Colonic mucosa (tissue), 4 donors: ENCODE measurements around the gene VEZT. TPM values are rescaled to one million over a fixed set of nuclear protein-coding genes. Genes with fewer than 3 reads are reported as not detected.

Source experiments
- DNase-seq: peaks from one replicate; pipeline ENCODE4 v3.0.0-alpha.2; 2020
- H3K27ac ChIP-seq: fragments of 200-600 bp; one replicate; pipeline ENCODE4 v1.8.0; 2021
- H3K27me3 ChIP-seq: fragments of 200-600 bp; one replicate; pipeline ENCODE4 v1.8.0; 2021
- H3K36me3 ChIP-seq: fragments of 200-600 bp; one replicate; pipeline ENCODE4 v1.8.0; 2021
- H3K4me1 ChIP-seq: fragments of 200-600 bp; one replicate; pipeline ENCODE4 v1.8.0; 2021; ENCODE audit warnings: mild to moderate bottlenecking
- H3K4me3 ChIP-seq: fragments of 200-600 bp; one replicate; pipeline ENCODE4 v1.8.0; 2021
- H3K9ac ChIP-seq, 2 donors: one replicate each; pipeline ENCODE4 v1.7.0; 2013; ENCODE audit warnings: control low read depth in 2 of 2, low read depth in 2 of 2, low read length in 2 of 2
- H3K9me3 ChIP-seq: fragments of 200-600 bp; one replicate; pipeline ENCODE4 v1.8.0; 2021
- intact Hi-C: fragments of 100-400 bp; cut with DNase I; formaldehyde crosslinking; loops from one replicate; pipeline ENCODE4 v1.14.1; 2022
- total RNA-seq, 2 donors: library from RNA; stranded (reverse); fragmentation: NEBNext Ultra II Directional in 1 of 2; extraction: Animal tissue kit (Norgen Biotek cat#: 25700) in 1 of 2; gene quantifications; one replicate each; pipeline ENCODE4 v1.2.1, GENCODE V29; 2021
- TF ChIP-seq, protein P1 (sequence below): fragments of 200-600 bp; IDR thresholded peaks from one replicate; pipeline ENCODE4 v1.8.0; 2022; ENCODE audit warnings: antibody characterized with exemption, mild to moderate bottlenecking
- donor health status: healthy.
- donor health status: DM: no; HTN: no; CAD: no.
- donor health status: DM: no; HTN: no; CAD: no.

Gene VEZT
- total RNA-seq, 2 donors from 2014 or later, result 36.4 to 62.2 TPM

- Histone ChIP-seq H3K9ac (no peak overlapping the region), H3K9me3 (no peaks in the 10 kb centered on the region), H3K4me3 (no peak overlapping the region), H3K27ac (no peak overlapping the region), H3K4me1 (peaks cover 8% of the 10 kb centered on the region), H3K36me3 (no peaks in the 10 kb centered on the region), H3K27me3 (no peaks in the 10 kb centered on the region)
- TF ChIP-seq, protein P1, sequence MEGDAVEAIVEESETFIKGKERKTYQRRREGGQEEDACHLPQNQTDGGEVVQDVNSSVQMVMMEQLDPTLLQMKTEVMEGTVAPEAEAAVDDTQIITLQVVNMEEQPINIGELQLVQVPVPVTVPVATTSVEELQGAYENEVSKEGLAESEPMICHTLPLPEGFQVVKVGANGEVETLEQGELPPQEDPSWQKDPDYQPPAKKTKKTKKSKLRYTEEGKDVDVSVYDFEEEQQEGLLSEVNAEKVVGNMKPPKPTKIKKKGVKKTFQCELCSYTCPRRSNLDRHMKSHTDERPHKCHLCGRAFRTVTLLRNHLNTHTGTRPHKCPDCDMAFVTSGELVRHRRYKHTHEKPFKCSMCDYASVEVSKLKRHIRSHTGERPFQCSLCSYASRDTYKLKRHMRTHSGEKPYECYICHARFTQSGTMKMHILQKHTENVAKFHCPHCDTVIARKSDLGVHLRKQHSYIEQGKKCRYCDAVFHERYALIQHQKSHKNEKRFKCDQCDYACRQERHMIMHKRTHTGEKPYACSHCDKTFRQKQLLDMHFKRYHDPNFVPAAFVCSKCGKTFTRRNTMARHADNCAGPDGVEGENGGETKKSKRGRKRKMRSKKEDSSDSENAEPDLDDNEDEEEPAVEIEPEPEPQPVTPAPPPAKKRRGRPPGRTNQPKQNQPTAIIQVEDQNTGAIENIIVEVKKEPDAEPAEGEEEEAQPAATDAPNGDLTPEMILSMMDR, result no peak
- intact Hi-C loops, result loop anchor here (10.0 kb wide), 1 partner anchor 250 kb away; the partner anchor contains the start of gene METAP2
- DNase-seq, result no peak
These were observed 6.9 kb downstream of the VEZT start for GRCh38 chr12:95224202-95225170.

GRCh38 chr12:95225645-95226212 lies 8.1 kb downstream of the VEZT start:
- Histone ChIP-seq H3K9me3 (no peaks in the 10 kb centered on the region), H3K4me3 (no peak overlapping the region), H3K27me3 (no peaks in the 10 kb centered on the region), H3K27ac (no peak overlapping the region), H3K36me3 (no peaks in the 10 kb centered on the region), H3K9ac (no peak overlapping the region), H3K4me1 (no peaks in the 10 kb centered on the region)
- intact Hi-C loops, result loop anchor here (10.0 kb wide), 1 partner anchor 249 kb away; the partner anchor contains the start of gene METAP2
- no peak for DNase-seq
- TF ChIP-seq, protein P1, result no peak

- H3K9me3 ChIP-seq, result no peaks in the 10 kb centered on the region
- H3K4me1 ChIP-seq, result no peaks in the 10 kb centered on the region
- TF ChIP-seq, protein P1, result no peak
- H3K4me3 ChIP-seq, result no peak overlapping the region
- intact Hi-C loops, result loop anchor here (10.0 kb wide), 1 partner anchor 247 kb away; the partner anchor contains the start of gene METAP2
- H3K27me3 ChIP-seq, result no peaks in the 10 kb centered on the region
- no peak overlapping the region for H3K27ac ChIP-seq
- no peaks in the 10 kb centered on the region for H3K36me3 ChIP-seq
- no peak overlapping the region for H3K9ac ChIP-seq
- DNase-seq, result no peak
These were observed 10.3 kb downstream of the VEZT start for GRCh38 chr12:95227818-95228356.

DNA sequence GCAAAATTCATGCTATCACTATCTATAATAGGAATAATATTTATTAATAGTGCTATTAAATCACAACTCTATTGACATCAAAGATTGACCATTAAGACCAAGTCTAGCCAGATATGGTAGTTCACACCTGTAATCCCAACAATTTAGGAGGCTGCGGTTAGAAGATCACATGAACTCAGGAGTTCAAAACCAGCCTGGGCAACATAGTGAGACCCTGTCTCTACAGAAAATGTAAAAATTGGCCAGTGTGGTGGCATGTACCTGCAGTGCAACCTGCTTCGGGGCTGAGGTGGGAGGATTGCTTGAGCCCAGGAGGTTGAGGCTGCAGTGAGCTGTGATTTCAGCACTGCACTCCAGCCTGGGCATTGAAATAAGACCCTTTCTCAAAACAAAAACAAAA lies 11.0 kb downstream of the VEZT start:
- intact Hi-C loops, result loop anchor here (10.0 kb wide), 1 partner anchor 246 kb away; the partner anchor contains the start of gene METAP2
- no peak for DNase-seq
- H3K4me3 ChIP-seq, result no peak overlapping the region
- no peak overlapping the region for H3K9ac ChIP-seq
- H3K9me3 ChIP-seq, result no peaks in the 10 kb centered on the region
- H3K4me1 ChIP-seq, result no peaks in the 10 kb centered on the region
- no peaks in the 10 kb centered on the region for H3K27me3 ChIP-seq
- H3K36me3 ChIP-seq, result no peaks in the 10 kb centered on the region
- H3K27ac ChIP-seq, result no peak overlapping the region
- TF ChIP-seq, protein P1, result no peak

- Histone ChIP-seq H3K4me3 (no peak overlapping the region), H3K27ac (no peak overlapping the region), H3K9ac (no peak overlapping the region), H3K27me3 (no peaks in the 10 kb centered on the region), H3K4me1 (no peaks in the 10 kb centered on the region), H3K36me3 (no peaks in the 10 kb centered on the region), H3K9me3 (no peaks in the 10 kb centered on the region)
- intact Hi-C loops, result loop anchor here (10.0 kb wide), 1 partner anchor 245 kb away; the partner anchor contains the start of gene METAP2
- DNase-seq, result no peak
- TF ChIP-seq, protein P1, result no peak
These were observed 12.0 kb downstream of the VEZT start for GRCh38 chr12:95229636-95230035.
